Mesenteric fat pad (tissue), 1 donor: ENCODE data around the gene EHD4. TPM values are rescaled to one million over a fixed set of nuclear protein-coding genes. Genes with fewer than 3 reads are reported as not detected.

ENCODE experiments used
- DNase-seq: peaks from one replicate; pipeline ENCODE4 v3.0.0-alpha.2; 2020; ENCODE audit warnings: low spot score
- total RNA-seq: library from RNA; stranded (reverse); fragmentation: NEBNext Ultra II Directional; extraction: Animal tissue kit (Norgen Biotek cat#: 25700); gene quantifications from one replicate; pipeline ENCODE4 v1.2.1, GENCODE V29; 2021
- donor health status: DM: yes; HTN: yes; CAD: no.

The EHD4 gene
- total RNA-seq, 1 donor from 2014 or later, result 35.7 TPM

DNA sequence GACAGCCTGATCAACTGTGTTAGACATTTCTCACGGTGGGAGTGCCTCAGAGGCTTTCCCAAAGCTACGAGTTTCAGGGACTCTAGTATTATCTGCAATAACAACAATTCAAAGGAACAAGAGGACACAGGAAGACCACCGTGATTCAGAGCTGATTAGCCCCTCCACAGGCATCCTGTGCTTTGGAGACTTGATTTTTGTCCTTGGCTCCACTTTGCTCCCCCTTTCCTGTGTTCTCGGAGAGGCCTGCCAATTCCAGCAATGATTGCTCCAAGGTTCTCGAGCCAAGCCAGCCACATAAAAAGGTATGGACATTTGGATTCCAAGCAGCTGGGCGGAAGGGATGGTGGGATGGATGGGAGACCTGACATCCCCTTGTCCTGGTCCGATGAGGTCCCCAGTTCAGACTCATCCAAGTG lies 14.3 kb downstream of the EHD4 start:
- peak; percentile 73 for DNase-seq

DNA sequence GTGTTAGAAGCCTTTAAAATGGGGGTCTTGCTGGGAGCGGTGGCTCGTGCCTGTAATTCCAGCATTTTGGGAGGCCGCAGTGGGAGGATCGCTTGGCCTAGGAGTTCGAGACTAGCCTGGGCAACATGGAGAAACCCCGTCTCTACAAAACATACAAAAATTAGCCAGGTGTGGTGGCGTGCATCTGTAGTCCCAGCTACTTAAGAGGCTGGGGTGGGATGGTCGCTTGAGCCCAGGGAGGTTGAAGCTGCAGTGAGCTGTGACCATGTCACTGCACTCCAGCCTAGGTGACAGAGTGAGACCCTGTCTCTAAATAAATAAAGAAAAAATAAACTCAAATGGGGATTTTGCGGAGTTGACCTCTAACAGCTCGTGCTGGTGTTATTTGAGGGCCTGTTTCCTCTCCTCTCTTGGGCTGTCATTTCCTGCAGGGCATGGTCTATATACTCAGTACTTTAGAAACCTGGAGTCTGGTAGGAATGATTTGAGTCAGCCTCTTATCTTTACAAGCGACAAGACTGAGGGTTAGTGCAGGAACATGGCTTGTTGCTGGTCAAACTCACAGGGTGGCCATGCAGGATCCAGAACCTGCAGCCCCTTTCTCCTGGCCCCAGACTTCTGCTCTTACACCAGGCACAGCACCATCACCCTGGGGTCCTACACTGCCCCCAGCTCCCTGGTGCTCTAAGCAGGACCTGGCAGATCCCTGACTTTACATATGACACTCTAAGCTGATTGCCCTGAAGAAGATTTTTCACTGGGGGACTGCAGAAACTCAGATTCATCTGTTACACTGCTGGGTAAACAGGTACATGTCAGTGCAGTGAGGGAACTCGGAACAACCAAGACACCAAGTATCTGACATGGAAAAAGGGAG lies 15.1 kb downstream of the EHD4 start:
- peak; percentile 59 for DNase-seq

DNA sequence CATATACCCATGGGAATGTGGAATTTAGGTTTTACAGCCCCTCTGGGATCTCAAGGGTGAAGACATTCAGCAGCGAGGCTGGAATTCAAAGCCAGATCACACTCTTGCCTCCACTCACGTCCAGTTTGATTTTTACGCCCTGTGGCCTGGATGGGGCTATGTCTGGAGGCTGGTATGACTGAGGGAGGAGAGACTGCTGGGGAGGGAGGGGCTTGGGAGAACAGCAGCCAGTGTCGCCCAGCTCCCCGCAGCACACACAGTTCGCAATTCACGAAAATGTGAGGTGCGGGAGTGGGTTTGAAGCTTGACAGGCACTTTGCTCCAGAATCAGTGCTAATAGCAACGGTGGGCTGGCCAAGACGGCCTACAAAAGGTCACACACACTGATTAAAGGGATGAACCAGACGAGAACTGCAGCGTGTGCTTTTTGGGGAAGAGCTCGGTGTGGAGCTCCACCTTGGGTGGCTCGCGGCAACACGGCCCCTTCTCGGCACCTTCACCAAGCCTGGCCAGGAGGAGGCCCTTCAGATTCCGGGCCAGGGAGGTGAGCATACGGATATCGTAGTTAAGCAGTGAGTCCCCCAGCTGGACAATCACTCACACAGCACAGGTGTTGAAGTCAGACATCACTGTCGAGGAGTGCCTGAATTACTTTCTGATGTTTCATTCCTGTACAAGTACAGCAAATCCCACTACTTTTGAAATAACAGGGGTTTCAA lies 16.4 kb downstream of the EHD4 start:
- DNase-seq, result peak; percentile 75

DNA sequence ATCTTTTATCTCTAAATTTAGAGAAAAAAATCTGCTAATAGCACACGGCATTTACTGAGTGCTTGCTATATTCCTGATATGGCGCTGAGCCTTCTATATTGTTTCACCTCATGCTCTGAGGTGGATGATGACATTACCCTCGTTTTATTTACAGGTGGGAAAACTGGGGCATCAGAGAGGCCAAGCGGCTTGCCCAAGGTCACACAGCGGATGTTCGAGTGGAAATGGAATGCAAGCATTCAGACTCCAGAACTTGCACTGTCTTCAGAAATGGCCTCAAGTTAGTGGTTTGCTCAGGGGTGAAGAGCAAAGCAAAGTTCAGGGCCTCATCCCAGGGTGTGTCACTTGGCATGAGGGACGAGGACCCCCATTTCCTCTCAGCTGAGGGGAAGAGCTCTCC lies 17.3 kb downstream of the EHD4 start:
- no peak for DNase-seq

DNA sequence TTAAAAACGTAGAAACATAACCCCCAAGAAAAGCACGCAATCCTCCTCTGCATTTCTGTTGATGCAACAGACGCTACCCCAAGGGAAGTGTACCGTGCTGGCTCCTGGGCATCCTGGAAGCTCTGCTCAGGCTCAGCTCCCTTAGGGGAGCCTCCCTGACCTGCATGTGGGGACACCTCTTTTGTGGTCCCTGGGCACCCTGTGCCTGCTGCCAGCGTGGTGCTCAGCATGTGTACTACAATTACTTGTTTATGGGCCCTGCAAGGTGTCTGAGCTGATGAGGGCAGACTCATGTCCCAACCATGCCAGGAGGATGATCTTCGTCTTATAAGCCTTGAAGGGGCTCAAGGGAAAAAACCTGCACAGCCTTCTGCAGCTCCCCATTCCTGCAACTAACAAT lies 18.3 kb downstream of the EHD4 start:
- DNase-seq, result peak; percentile 45

DNA sequence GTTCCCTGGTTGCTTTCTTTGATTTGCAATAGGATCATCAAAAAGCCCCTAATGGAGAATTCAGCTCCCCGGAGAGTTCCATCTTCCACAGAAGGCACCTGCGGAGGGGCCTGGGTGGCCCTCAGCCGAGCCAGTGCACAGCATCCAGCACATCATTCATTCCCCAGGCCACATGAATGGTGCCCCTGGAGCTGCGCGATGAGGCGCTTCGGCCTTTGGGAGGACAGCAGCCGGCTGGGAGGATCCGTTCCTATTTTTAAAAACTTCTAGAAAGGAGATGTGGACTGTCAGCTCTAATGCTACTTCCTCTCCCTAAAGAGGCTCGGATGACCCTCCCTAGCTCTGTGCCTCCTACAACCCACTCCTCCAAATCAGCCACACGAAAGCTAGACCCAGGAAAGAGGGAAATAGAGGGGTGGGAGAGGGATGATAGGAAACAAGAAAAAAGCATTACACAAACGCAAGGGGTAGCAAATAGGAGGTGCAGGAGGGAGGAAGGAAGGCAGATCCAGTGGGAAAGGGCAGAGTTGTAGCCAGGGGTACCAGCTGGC lies 20.3 kb downstream of the EHD4 start:
- peak; percentile 81 for DNase-seq

DNA sequence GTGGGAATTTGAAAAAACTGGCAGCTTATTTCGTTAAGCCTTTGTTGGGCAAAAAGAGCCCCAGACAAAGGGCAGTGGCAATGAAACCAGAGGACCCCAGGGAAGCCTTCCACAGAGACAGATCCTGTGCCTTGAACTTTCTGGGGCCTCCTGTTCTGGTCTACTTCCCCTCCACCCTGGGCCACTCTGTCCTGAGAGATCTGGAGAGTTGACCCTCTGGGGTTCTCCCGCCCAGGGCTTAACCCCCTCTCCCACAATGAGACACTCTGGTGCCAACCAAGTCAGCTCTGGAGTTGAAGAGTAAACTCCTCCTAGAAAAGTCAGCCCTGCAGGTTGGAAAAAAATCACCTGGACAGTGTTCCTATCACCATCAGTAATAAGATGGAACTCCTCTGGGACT lies 20.8 kb downstream of the EHD4 start:
- DNase-seq, result peak; percentile 47

DNA sequence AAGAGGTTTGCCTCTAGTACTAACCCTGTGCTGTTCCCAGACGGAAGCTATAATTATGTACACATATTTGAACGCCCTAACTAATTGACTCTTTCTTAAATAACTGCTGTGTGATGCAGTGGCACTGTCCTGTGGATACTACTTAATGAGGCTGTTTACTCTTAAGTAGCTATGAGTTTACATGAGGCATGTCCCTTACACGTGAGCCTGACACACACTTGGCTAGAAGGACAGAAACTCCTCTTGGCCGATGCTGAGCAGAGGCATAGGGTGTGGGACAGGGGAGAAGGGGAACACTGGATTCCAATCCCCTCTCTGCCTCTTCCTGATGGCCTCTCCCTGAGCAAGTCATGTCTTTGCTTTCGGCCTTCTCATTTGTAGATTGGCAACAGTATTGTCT lies 21.9 kb downstream of the EHD4 start:
- peak; percentile 6 for DNase-seq

DNA sequence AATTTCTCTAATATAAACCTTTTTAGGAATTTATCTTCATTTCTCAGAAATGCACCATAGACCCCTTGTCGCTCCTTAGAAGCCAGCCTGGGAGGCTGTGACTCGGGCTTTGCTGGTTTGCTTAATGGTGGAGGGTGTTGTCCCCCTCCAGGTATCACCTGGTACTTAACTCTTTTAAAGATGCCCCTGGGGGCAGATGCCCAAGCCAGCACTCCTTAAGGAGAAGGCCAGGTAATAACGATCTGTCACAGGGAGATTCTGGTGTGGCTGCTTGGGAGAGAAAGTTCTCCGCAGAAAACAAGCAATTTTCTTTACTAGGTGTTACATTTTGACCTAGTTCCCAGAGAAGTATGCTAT lies 22.3 kb downstream of the EHD4 start:
- DNase-seq, result peak; percentile 30

DNA sequence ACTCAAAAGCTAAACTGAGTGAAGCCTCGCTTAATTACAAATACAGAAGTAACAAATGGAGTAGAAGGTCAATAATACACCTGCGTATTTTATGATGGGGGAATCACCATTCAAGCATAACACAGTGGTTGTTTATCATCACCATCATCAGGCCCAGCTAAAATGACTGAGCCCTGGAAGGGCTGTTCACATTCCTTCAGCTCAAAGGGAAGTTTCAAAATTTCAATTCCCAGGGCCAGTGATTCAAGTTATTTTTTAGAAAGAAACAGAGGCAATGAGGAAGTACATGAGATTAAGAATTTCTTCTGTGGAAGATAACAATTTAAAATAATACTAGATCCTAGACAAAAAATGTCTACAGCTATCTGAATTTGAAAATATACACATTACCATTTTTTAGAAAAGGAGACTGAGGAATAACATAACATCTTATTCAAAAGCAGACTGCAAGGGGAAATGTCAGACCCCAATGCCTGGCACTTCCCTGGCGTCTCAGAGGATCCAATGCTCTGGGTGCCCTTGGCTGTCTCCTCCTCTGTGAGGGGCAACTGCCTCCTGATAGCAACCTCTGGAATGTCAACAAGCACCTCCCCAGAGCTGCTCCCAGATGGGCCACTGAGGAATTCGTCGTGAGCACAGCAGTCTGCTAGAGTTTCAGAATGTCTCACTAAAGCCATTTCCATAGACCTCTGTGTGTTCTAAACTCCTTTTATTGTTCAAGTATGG lies 22.8 kb downstream of the EHD4 start:
- peak; percentile 73 for DNase-seq

DNA sequence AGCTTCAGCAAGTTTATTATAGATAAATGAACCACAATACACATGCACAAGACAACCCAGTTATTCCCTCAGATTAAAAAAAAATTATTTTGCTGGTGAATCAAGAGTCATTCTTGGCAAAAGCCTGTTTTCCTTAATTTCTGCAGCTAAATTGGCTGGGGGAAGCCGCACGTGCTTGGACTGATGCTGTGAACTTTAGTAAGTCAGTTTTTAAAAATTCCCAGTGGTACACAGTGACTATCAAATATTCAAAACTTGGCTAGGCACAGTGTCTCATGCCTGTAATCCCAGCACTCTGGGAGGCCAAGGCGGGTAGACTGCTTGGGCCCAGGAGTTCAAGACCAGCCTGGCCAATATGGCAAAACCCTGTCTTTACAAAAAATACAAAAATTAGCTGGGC lies 23.9 kb downstream of the EHD4 start:
- peak; percentile 72 for DNase-seq

DNA sequence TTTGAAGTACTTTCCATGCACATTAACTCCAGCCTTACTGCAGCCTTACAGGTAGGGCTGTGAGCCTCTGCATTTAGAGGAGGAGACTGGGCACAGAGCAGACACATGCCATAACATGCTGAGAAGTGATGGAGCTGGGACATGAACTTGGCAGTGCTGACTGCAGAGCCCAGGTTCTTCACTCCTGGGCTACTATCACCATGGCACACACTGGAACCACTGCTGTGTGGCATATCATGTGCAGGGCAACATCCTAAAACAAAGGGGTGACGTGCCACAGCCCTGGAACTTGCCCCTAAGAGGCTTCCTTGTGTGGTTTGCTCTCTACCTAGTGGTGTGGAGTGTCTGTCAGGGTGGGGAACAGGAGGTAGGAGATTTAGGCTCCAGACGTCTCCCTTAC lies 25.4 kb downstream of the EHD4 start:
- peak; percentile 47 for DNase-seq

DNA sequence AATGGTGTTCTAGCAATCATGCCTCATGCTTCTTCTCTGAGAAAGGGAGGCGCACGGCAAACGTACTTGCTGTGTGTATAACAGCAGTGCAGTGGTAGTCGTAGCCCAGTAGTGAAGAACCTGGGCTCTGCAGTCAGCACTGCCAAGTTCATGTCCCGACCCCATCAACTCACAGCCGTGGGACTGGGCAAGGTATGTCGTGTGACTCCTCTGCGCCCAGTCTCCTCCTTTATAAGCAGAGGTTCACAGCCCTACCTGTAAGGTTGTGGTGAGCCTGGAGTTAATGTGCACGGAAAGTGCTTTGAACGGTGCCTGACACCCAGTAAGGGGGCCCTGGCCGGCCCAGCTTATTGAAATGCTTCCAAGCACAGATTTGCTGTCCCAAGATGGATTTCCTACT lies 26.6 kb downstream of the EHD4 start:
- peak; percentile 72 for DNase-seq

DNA sequence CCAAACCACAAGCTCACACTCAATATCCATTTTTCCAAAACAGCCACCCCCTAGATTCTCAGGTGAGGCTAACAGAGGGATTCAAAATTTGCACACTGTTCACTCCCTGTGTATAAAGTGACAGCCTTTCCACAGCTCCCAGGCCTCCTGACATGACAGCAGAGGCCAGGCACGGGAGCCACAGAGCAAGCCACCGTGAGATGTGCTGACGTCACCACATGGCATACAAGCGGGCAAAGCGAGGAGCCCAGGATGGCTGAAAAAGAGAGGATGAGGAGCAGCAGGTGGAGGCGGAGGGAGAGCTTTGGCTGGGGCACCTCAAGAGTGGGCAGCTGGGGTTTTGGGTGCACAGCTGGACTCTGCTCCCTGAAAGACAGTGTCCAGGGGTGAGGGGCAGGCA lies 27.1 kb downstream of the EHD4 start:
- no peak for DNase-seq

DNA sequence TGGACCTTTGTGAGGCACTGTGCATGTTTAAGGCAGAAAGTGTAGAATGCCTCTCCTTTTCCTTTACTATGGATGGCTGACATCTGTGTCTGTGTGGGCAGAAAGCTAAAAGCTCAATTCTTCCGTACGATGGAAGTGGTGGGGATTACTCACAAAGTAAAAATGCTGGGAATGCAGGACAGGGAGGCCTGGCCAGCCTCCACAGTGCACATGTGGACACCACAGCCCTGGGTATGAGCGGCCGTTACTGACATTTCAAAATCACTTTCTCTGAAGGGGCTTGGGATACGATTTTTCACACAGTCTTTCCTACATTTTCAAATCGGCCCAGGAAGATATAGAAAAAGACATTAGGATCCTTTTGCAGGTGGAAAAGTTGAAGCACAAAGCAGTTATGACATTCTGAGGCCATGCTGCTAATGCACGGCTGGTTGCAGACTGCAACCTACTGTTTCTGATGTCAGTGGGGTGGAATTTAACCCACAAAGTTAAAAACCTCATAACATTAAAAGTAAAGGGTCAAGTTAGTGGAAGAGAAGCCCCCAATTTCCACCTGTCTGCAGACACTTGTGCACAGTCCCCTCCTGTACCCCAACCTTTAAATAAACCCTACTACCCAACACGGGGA lies 27.9 kb downstream of the EHD4 start:
- DNase-seq, result peak; percentile 83

DNA sequence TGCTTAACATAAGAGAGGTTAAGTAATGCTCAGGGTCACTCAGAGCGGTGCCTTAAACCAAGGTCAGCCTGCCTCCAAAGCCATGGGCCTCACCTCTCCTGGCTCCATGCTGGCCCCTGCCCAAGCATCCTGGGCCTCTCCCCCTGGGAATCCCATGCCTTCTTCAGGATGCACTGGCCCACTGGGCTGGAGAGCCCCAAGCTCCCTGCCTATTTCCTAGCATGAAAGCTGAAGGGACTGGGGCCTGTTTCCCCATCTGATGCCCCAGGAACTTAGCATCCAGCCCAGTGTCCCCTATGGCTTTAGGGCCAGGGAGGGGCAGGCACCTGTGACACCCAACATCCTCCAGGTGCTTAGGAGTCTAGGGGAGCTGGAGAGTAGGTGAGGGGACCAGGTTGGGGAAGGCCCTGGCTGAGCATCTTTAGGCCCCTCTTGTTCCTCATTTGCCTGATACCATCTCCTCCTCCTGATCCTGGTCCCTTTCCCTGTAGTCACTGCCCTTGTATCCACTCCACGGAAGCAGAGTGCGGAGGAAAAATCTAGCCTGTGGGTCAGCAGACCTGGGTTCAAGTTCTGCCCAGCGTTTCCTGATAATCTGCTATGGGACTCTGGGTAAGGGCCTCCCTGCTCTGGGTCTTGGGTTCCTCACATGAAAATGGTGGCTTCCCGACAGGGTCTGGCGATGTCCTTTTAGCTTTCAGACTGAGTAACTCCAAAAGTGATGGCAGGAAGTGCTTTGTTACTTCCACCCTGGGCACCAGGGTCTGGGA lies 28.6 kb downstream of the EHD4 start:
- peak; percentile 67 for DNase-seq

DNA sequence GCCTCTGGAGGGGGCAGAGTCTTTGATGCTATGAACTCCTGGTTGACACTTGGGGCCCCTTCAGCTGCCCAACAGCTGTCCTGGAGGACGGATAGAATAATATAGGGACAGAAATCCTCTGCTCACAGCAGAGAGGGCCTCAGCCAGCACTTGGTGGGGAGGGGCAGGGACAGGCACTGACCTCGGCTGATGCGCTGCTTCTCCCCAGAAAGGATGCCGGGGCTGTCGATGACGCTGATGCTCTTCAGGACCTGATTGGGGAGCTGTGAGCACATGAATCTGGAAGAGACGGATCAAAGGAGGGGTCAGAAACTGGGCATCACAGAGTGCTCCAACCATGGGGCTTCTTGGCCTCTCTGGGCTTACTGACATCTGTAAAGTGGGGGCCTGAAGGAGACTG lies 29.5 kb downstream of the EHD4 start:
- peak; percentile 82 for DNase-seq

DNA sequence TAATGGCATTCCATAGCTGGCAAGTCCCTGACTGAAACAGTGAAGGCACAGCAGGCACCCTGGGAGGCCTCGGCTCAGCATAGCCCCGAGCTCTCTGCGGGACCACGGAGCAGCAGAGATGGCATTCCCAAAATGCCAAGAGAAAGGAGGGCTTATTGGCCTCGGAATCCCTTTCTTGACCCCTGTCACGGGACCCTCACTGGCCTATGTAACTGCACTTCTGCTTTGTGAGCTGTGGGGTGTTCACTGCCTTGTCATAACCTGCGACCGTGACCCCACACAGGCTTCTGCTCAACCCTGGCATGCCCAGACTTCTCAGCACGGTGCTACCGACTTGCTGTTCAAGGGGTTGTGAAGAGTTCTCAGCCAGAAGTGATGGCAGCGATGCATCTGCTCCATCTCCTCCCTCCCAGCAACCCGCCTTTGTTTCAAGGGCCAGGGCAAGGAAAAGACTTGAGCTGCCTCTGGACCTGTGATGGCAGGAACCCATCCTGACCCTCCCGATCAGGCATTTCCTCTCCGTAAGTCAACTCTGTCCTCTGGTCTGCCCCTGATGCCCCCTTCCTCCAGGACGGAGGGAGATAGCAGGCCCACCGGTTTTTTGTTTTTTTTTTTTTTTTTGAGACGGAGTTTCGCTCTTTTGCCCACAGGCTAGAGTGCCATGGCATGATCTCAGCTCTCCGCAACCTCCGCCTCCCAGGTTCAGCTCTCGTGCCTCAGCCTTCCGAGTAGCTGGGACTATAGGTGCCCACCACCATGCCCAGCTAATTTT lies 30.5 kb downstream of the EHD4 start:
- peak; percentile 68 for DNase-seq

DNA sequence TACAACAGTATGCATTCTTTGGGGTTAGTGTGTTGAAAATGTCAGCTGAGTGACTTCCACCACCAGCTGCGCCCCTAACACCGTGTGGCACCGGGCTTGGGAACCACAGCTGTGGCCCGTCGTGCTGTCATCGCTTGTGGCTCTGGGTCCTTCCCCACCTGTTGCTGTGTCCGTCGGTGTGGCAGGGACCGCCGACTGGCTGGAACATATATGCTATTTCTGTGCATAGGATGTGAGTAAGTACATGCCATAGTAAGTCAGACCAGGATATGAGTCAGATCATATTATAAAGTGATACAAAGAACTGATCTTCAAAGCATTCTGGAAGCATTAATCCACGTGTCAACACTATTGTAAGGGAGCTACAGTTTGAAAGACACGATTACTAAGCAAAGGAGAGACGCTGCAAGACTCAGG lies 31.9 kb downstream of the EHD4 start:
- DNase-seq, result peak; percentile 85

DNA sequence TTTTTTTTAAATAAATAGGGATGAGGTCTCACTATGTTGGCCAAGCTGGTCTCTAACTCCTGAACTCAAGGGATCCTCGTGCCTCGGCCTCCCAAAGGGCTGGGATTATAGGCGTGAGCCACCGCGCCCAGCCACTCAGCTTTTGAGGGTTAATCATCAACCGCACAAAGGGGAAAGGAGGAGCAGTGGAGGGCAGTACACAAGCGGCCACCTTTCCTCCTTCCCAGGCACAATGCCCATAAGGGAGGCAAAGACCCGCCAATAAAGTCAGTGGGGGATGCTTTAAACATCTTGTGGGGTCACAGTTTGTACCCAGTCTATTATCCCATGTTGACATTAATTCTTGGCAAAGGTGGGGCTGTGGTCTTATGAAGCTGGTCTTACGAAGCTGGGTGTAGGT lies 32.4 kb downstream of the EHD4 start:
- peak; percentile 53 for DNase-seq
